ENCODE results near the gene COA1. TPM values are rescaled to one million over a fixed set of nuclear protein-coding genes. Genes with fewer than 3 reads are reported as not detected.

The COA1 gene
- total and polyA plus RNA-seq, 2 donors (not counting 3 experiments of a cell fraction or from before 2014, with no cell fraction given): 38.1 to 55.1 TPM

- no TSS peak for BruUV-seq (replicated peaks)
- H3K27me3 ChIP-seq (ENCODE audit: control insufficient read depth in 2 of 2, insufficient read depth in 2 of 2, low read length in 2 of 2): no peaks in the 10 kb centered on the region
- peaks cover 80% of the 10 kb centered on the region for H3K79me2 ChIP-seq (ENCODE audit: control insufficient read depth, insufficient read depth, low read length)
- peaks cover 9 to 12% of the 10 kb centered on the region in 2 experiments for H3K36me3 ChIP-seq (ENCODE audit: control insufficient read depth in 2 of 2, extremely low read depth in 1 of 2, insufficient read depth in 2 of 2, low read length in 2 of 2)
- POLR2A ChIA-PET: no interaction called here
- H3K9me3 ChIP-seq (replicated peaks; ENCODE audit: control insufficient read depth, insufficient read depth, low read length): no peaks in the 10 kb centered on the region
- TF ChIP-seq JUN (IDR thresholded peaks at IDR 0.05; ENCODE audit: borderline replicate concordance, insufficient read depth, insufficient read length, low read depth): no peak
- no peak for TF ChIP-seq CTCF (IDR thresholded peaks at IDR 0.05; ENCODE audit: extremely low read depth in 1 of 2, insufficient read depth in 1 of 2, low read depth in 1 of 2, low read length in 2 of 2)
- TF ChIP-seq GATA2 (IDR thresholded peaks at IDR 0.05; ENCODE audit: insufficient read depth, insufficient read length, low read depth, low read length): no peak
- no peak for TF ChIP-seq MAX (IDR thresholded peaks at IDR 0.05; ENCODE audit: insufficient read depth, insufficient read length)
- no peak for TF ChIP-seq MYC (IDR thresholded peaks at IDR 0.05; ENCODE audit: low read depth, low read length)
- TF ChIP-seq FOS (IDR thresholded peaks at IDR 0.05; ENCODE audit: borderline replicate concordance, insufficient read depth, low read length): no peak
- dilution Hi-C loops (cut with MboI; ENCODE audit: extremely low pct_ligation_motif_present, low sequenced_read_pairs) (no loop called here), intact Hi-C loops (cut with micrococcal nuclease) (no loop called here)
- H3K4me2 ChIP-seq (ENCODE audit: insufficient read depth, low read length): no peak overlapping the region
- no peak overlapping the region for H3K27ac ChIP-seq (ENCODE audit: insufficient read depth, low read depth, low read length)
- peaks cover 12% of the 10 kb centered on the region for H3K4me1 ChIP-seq (ENCODE audit: control insufficient read depth, extremely low read depth, insufficient read depth, low read length)
- no peak for FAIRE-seq
- H3K4me3 ChIP-seq (replicated peaks in 1 of 3; ENCODE audit: insufficient read depth in 1 of 3, low read depth in 1 of 3, low read length in 3 of 3): no peak overlapping the region
- H2AFZ ChIP-seq (ENCODE audit: low read depth, low read length): no peak overlapping the region
- no peaks in the 10 kb centered on the region for H3K9me1 ChIP-seq (replicated peaks; ENCODE audit: control insufficient read depth, extremely low read depth, insufficient read depth, low read length)
- H4K20me1 ChIP-seq (replicated peaks; ENCODE audit: control insufficient read depth, extremely low read depth, insufficient read depth, low read length): no peaks in the 10 kb centered on the region
- DNase-seq (ENCODE audit: low read depth, low spot score): no peak
- no peak overlapping the region for H3K9ac ChIP-seq (replicated peaks; ENCODE audit: extremely low read depth, insufficient read depth, low read length)
- CTCF ChIA-PET: interaction anchor here (2.8 kb wide), 1 partner anchor 30 kb away, joined by 14 read pairs; the partner anchor contains the start of gene STK17A
Measured at GRCh38 chr7:43612128-43612527, 117.2 kb downstream of the COA1 start.
